Amygdala (tissue), 56 donors: ENCODE measurements around the gene PSAP.
"Not testable (repeated sequence)": the region's sequence is repeated elsewhere in the genome, so short reads cannot be mapped to it uniquely, and the experiment has no call there.

Source experiments
- DNase-seq, 56 donors: peaks; one replicate each; lab custom pipeline; 2025; lab: John Stamatoyannopoulos, UW

Gene PSAP

DNA sequence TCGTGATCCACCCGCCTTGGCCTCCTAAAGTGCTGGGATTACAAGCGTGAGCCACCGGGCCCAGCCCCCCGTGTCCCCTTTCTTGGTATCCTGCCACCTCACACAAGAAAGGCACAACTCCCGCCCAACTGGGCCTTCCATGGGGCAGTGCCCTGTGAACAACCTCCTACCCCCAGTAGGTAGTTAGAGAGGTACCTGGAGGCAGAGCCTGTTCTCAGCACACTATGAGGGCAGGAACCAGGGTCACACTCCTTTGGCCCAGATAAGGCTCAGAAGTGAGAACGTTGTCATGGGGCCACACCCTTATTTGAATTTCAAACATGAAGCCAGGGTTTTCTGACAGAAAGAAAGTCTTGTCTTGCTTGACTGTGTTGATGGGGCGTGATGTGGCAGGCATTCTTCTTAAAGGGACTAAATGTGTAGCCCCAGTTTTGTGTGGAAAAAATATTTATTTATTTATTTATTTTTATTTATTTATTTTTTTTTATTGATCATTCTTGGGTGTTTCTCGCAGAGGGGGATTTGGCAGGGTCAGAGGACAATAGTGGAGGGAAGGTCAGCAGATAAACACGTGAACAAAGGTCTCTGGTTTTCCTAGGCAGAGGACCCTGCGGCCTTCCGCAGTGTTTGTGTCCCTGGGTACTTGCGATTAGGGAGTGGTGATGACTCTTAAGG is 23.8 kb upstream of the PSAP start:
- not testable (repeated sequence) for DNase-seq

- no peak for DNase-seq
Observed at GRCh38 chr10:71873582-71874211, 22.6 kb upstream of the PSAP start.

DNA sequence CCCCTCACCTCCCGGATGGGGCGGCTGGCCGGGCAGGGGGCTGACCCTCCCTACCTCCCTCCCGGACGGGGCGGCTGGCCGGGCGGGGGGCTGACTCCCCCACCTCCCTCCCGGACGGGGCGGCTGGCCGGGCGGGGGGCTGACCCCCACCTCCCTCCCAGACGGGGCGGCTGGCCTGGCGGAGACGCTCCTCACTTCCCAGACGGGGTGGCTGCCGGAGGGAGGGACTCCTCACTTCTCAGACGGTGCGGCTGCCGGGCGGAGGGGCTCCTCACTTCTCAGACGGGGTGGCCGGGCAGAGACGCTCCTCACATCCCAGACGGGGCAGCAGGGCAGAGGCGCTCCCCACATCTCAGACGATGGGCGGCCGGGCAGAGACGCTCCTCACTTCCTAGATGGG is 18.6 kb upstream of the PSAP start:
- not testable (repeated sequence) for DNase-seq

- DNase-seq: peak in 2 of 56 donors; percentile 32 to 43
Observed at GRCh38 chr10:71868192-71868697, 17.2 kb upstream of the PSAP start.

DNA sequence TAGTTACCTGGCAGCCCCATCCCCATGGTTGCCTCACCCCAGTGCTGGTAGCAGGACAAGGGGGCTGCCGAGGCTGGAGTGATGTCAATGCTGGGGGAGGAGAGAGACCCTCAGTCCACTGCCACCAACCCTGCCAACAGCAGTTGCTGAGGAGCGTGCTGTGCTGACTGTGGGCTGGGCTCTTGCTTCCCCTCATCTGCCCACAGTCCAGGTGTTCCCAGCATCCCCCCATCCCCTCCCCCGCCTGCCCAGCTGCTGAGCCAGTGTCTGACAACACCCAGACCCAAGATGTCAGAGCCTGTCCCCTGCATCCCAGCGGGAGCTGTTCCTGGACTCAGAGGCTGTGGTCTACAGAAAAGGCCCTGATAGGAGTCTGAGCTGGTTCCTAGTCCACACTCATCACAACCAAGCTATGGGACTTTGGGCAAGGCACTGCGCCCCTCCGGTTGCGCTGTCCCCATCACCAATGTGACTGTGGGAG is 14.6 kb upstream of the PSAP start:
- no peak for DNase-seq

DNA sequence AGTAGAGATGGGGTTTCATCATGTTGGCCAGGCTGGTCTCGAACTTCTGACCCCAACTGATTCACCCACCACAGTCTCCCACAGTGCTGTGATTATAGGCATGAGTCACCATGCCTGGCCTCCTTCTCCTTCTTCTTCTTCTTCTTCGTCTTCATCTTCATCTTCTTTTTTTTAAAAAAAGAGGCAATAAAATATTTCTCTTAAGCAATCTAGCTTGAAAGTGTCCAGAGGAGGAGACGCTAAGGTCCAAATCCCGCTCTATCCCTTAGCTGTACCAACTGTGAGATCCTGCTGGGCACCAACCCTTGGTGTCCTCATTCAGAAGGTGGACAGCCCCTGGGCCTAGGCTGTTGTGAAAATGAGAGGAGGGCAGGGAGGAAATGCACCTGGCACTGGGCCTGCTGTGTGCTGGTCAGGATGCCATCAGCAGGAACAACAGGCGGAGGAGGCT is 13.9 kb upstream of the PSAP start:
- no peak for DNase-seq

GRCh38 chr10:71863203-71863602 is 12.2 kb upstream of the PSAP start:
- no peak for DNase-seq

- peak in 55 of 56 donors; percentile 56 to 98 (median 90) for DNase-seq
Observed at GRCh38 chr10:71860243-71861029, 9.4 kb upstream of the PSAP start.

GRCh38 chr10:71857934-71858890 is 7.2 kb upstream of the PSAP start:
- DNase-seq: peak in 1 of 56 donors; percentile 47

GRCh38 chr10:71856619-71857018 is 5.6 kb upstream of the PSAP start:
- DNase-seq: no peak

DNA sequence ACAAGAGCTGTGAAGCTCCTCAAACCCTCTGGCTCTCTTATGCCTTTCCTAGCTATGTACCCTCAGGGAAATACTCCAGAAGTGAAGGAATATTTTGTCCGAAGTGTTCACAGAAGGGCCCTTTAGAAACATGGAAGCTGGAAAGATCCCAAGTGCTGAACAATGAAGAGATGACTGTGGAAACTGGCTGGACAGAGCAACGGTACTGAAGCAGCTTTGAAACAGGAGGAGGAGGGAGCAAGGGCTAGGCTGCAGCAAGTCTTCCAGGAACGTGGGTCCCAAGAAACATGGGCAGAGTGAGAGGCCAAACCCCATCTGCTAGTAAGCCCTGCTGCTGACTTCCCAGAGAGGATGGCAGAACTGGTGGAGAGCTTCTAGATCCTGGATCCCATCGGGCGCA is 3.0 kb upstream of the PSAP start:
- DNase-seq: peak in 13 of 56 donors; percentile 20 to 55 (median 36)

- peak in 15 of 56 donors; percentile 13 to 57 (median 36) for DNase-seq
Observed at GRCh38 chr10:71852355-71852937, 1.4 kb upstream of the PSAP start.

DNA sequence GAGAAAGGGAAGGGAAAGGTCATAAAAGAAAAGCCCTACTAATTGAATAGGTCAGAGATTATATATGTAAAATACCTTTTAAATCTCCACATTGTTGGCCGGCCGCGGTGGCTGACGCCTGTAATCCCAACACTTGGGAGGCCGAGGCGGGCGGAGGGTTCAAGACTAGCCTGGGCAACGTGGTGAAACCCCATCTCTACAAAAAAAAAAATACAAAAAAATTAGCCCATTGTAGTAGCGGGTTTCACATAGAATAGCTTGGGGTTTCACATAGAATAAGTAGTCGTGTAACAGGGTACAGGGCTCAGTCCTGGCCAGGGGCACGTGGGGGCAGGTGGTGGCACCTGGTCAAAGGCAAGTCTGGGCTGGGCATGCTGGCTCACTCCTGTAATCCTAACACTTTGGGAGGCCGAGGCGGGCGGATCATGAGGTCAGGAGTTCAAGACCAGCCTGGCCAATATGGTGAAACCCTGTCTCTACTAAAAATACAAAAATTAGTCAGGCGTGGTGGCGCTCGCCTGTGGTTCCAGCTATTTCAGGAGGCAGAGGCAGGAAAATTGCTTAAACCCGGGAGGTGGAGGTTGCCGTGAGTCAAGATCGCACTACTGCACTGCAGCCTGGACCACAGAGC is 529 bp upstream of the PSAP start:
- DNase-seq: not testable (repeated sequence)

- DNase-seq: peak in 1 of 56 donors; percentile 35
Observed at GRCh38 chr10:71850021-71850742, 869 bp downstream of the PSAP start.

- DNase-seq: no peak
Observed at GRCh38 chr10:71849461-71849908, 1.6 kb downstream of the PSAP start.

DNA sequence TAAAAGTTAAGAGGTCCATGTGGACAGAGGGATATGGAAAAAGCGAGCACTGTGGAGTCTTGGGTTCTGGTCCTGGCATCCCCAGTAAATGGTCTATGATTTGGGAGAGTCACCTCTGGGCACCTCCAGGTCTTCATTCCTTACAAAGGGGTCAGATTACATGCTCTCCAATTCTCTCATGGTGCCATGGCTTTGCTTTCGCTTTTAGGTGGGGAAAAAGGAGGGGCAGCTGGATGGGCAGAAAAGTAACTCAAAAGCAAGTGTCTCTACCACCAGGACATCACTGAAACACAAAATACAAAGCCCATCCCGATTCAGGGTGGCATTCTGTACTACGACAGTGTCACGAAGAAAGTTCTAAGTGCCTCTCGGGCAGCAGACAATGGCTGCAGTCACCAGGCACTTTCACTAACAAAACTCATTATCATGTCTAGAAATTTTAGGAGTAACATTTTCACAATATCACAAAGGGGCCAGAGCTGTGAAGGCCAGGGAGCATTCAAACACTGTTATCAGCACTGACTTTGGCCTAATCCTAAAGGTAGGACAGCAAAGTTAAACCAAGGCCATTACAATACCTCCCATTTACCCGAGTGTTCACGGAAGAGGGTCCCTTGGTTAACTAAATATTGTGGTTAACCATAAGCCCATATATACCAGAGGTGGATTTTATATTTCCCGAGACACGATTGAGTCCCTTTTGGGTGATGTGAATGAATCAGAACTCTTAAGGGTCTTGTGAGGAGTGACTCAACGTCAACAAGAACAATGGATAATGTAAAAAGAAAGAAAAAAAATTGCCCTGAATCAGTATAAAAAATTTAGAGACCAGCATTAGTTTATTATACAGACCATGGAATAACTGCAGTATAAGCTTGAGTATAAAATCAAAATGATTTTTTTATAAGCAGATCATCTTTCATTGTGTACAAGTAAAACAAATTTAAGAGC is 2.5 kb downstream of the PSAP start:
- no peak for DNase-seq

DNA sequence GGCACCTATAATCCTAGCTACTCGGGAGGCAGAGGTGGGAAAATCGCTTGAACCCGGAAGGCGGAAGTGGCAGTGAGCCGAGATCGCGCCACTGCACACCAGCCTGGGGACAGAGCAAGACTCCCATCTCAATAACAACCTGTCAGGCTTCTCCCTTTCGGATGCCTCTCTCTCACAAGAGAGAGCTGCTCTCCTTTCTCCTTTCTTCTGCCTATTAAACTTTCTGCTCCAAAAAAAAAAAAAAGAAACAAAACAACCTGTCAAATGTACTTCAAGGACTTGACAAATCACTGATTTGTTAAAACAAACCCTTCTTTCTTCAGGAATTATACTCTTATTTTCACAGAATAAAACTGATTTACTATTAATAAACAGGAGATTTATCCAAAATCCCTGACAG is 3.6 kb downstream of the PSAP start:
- DNase-seq: no peak
